K562 (cell line): Measurements from ENCODE around the gene ARMC9. TPM values are rescaled to one million over a fixed set of nuclear protein-coding genes. Genes with fewer than 3 reads are reported as not detected.
"Not testable (repeated sequence)": the region's sequence is repeated elsewhere in the genome, so short reads cannot be mapped to it uniquely, and the experiment has no call there.

ENCODE experiments used
- ATAC-seq: fragments of 200-7000 bp; cut with Tn5 transposase; 3 replicates; pipeline ENCODE4 v1.9.1; 2020; ENCODE audit warnings: moderate library complexity
- BruUV-seq: library from RNA; stranded (reverse); fragments of 400-500 nt; replicated peaks from 2 replicates; lab custom pipeline; 2021; lab: Mats Ljungman, UMichigan
- CTCF ChIA-PET: fragments of 300-600 bp; formaldehyde crosslinking; extraction: SDS; loops from one replicate; lab custom pipeline; 2021; ENCODE audit warnings: low intra/inter-chr PET ratio; lab: Yijun Ruan, JAX
- POLR2A ChIA-PET: fragments of 300-600, 350-650 bp; sonication (Branson Sonifier 250); formaldehyde crosslinking; extraction: SDS; loops from one replicate; lab custom pipeline; 2021; ENCODE audit warnings: antibody characterized with exemption, inconsistent platforms; lab: Yijun Ruan, JAX
- DNase-seq, 4 experiments: peaks; one replicate each; pipeline versions ENCODE4 v3.0.0 to v3.0.0-alpha.2; 2011 to 2018; ENCODE audit warnings: low spot score in 3 of 4, mixed read lengths in 3 of 4; ENCODE audit errors: extremely low read depth in 1 of 4
- FAIRE-seq: peaks from 2 replicates; lab custom pipeline; 2011; peaks lifted over from hg19 to GRCh38; lab: Jason Lieb, UNC
- H2AFZ ChIP-seq: 2 replicates; pipeline ENCODE4 v1.6.0; 2011; ENCODE audit warnings: low read depth, low read length, control low read depth, inconsistent platforms
- H3K27ac ChIP-seq: fragments of 200-600 bp; 3 replicates; pipeline ENCODE4 v1.8.0; 2011; ENCODE audit warnings: low read depth, mild to moderate bottlenecking, control low read depth, inconsistent platforms, low read length, moderate library complexity, mixed read lengths; ENCODE audit errors: extremely low read depth
- H3K27me3 ChIP-seq, 2 experiments: fragments of 300-600 bp in 1 of 2; 2 replicates in 1 of 2; 3 replicates in 1 of 2; pipeline versions ENCODE4 v1.6.0 to v1.8.0; 2011; ENCODE audit warnings: inconsistent platforms in 2 of 2, low read length in 2 of 2, mild to moderate bottlenecking in 1 of 2, mixed read lengths in 1 of 2, moderate library complexity in 1 of 2; ENCODE audit not compliant: control insufficient read depth in 2 of 2, insufficient read depth in 2 of 2
- H3K36me3 ChIP-seq: fragments of 300-600 bp; 3 replicates; pipeline ENCODE4 v1.8.0; 2011; ENCODE audit warnings: mild to moderate bottlenecking, low read length, inconsistent platforms; ENCODE audit not compliant: control insufficient read depth, insufficient read depth
- H3K4me1 ChIP-seq, 2 experiments: fragments of 200-600 bp in 1 of 2; replicated peaks in 1 of 2; 2 replicates in 1 of 2; 3 replicates in 1 of 2; pipeline versions ENCODE4 v1.5.1 to v1.8.0; 2011; ENCODE audit warnings: inconsistent platforms in 2 of 2, low read length in 2 of 2, mild to moderate bottlenecking in 1 of 2, mixed read lengths in 1 of 2, moderate library complexity in 1 of 2; ENCODE audit not compliant: control insufficient read depth in 2 of 2, insufficient read depth in 2 of 2
- H3K4me2 ChIP-seq: 2 replicates; pipeline ENCODE4 v1.6.1; 2011; ENCODE audit warnings: low read length, control low read depth, inconsistent platforms, mixed read lengths; ENCODE audit not compliant: insufficient read depth
- H3K4me3 ChIP-seq: fragments of 200-600 bp; sonication (generic), shearing (Covaris generic); 2 replicates; pipeline ENCODE4 v1.5.1; 2016; ENCODE audit warnings: control low read depth, inconsistent platforms
- H3K79me2 ChIP-seq: fragments of 200-600 bp; 3 replicates; pipeline ENCODE4 v1.8.0; 2011; ENCODE audit warnings: low read length, inconsistent platforms; ENCODE audit not compliant: control insufficient read depth, insufficient read depth
- H3K9ac ChIP-seq, 2 experiments: 2 replicates each; pipeline versions ENCODE4 v1.6.0 to v1.6.1; 2011; ENCODE audit warnings: low read depth in 2 of 2, low read length in 2 of 2, control low read depth in 1 of 2, inconsistent platforms in 1 of 2, mild to moderate bottlenecking in 1 of 2, mixed read lengths in 1 of 2; ENCODE audit not compliant: insufficient read depth in 1 of 2
- H3K9me1 ChIP-seq: one replicate; pipeline ENCODE4 v1.6.0; 2011; ENCODE audit warnings: inconsistent platforms, mild to moderate bottlenecking, low read length, moderate library complexity; ENCODE audit not compliant: control insufficient read depth, insufficient read depth
- H3K9me3 ChIP-seq: replicated peaks from 2 replicates; pipeline ENCODE4 v1.5.1; 2011; ENCODE audit warnings: low read depth, low read length, inconsistent platforms; ENCODE audit not compliant: control insufficient read depth, insufficient read depth
- H4K20me1 ChIP-seq: replicated peaks from 2 replicates; pipeline ENCODE4 v1.6.1; 2011; ENCODE audit warnings: low read length, inconsistent platforms, mixed read lengths; ENCODE audit not compliant: control insufficient read depth, insufficient read depth
- BRD4 ChIP-seq: fragments of 200-600 bp; sonication (generic); IDR thresholded peaks from 2 replicates; pipeline ENCODE4 v1.6.1; 2017; ENCODE audit warnings: inconsistent platforms
- E2F3 ChIP-seq: fragments of 250-450 bp; sonication (Bioruptor Pico); IDR thresholded peaks from 2 replicates; pipeline ENCODE4 v1.4.0; 2020; ENCODE audit warnings: mild to moderate bottlenecking
- GTF2E2 ChIP-seq: fragments of 200-800 bp; sonication (Bioruptor generic); IDR thresholded peaks from 2 replicates; pipeline ENCODE4 v1.6.1; 2016; ENCODE audit warnings: missing genetic modification characterization, missing compliant biosample characterization
- MEF2D ChIP-seq: conservative IDR thresholded peaks from 2 replicates; pipeline ENCODE4 v1.6.1; 2016; ENCODE audit warnings: low read depth, missing genetic modification characterization, missing compliant biosample characterization
- NFIC ChIP-seq: fragments of 450-650 bp; IDR thresholded peaks from 2 replicates; pipeline ENCODE4 v1.6.1; 2017; ENCODE audit warnings: mild to moderate bottlenecking, inconsistent platforms
- NFRKB ChIP-seq: fragments of 450-650 bp; IDR thresholded peaks from 2 replicates; pipeline ENCODE4 v1.6.1; 2016; ENCODE audit warnings: low read depth
- PHB2 ChIP-seq: fragments of 450-650 bp; IDR thresholded peaks from 2 replicates; pipeline ENCODE4 v1.6.1; 2017; ENCODE audit warnings: low read depth
- PML ChIP-seq: IDR thresholded peaks from 2 replicates; pipeline ENCODE4 v1.6.1; 2012; ENCODE audit warnings: low read length, inconsistent platforms
- POLR2A ChIP-seq: fragments of 450-650 bp; conservative IDR thresholded peaks from 2 replicates; pipeline ENCODE4 v1.6.1; 2016
- POLR2AphosphoS5 ChIP-seq: IDR thresholded peaks from 2 replicates; pipeline ENCODE4 v1.6.1; 2011; ENCODE audit warnings: mild to moderate bottlenecking, low read depth, low read length, moderate library complexity; ENCODE audit not compliant: control insufficient read depth, insufficient read depth
- RUNX1 ChIP-seq: sonication (generic); IDR thresholded peaks from 2 replicates; pipeline ENCODE4 v1.6.1; 2016; ENCODE audit warnings: antibody characterized with exemption, low read depth
- STAT5A ChIP-seq: IDR thresholded peaks from 2 replicates; pipeline ENCODE4 v1.6.1; 2012; ENCODE audit warnings: low read length, inconsistent platforms, borderline replicate concordance
- TAL1 ChIP-seq: fragments of 450-650 bp; IDR thresholded peaks from 2 replicates; pipeline ENCODE4 v1.6.1; 2016; ENCODE audit warnings: mild to moderate bottlenecking
- ZNF121 ChIP-seq: sonication (generic); formaldehyde crosslinking; conservative IDR thresholded peaks from 2 replicates; pipeline ENCODE4 v1.8.0; 2022; ENCODE audit warnings: missing genetic modification reagents
- ZNF133 ChIP-seq: fragments of 250-450 bp; sonication (Bioruptor Pico); IDR thresholded peaks from 2 replicates; pipeline ENCODE4 v1.4.0; 2020; ENCODE audit warnings: mild to moderate bottlenecking
- ZNF668 ChIP-seq: fragments of 250-450 bp; sonication (Bioruptor Pico); IDR thresholded peaks from 2 replicates; pipeline ENCODE4 v1.8.0; 2022; ENCODE audit warnings: mild to moderate bottlenecking, inconsistent platforms
- WGBS: fragments of 100-300 bp; shearing (Covaris generic); methylation state at CpG from one replicate; pipeline ENCODE4 v1.1.6; 2016; ENCODE audit warnings: low coverage, mixed read lengths; ENCODE audit not compliant: insufficient coverage; ENCODE audit errors: missing lambda C conversion rate; 5-methylcytosine and 5-hydroxymethylcytosine counted together
- in situ Hi-C: fragments of 300-500 bp; cut with MboI; formaldehyde crosslinking; loops from 4 replicates; pipeline ENCODE4 v1.15.0; 2018; ENCODE audit warnings: inconsistent platforms, mixed read lengths
- intact Hi-C: fragments of 100-400 bp; cut with micrococcal nuclease; formaldehyde crosslinking; loops from 2 replicates; pipeline ENCODE4 v1.14.2; 2022
- polyA plus RNA-seq, 8 experiments: library from polyadenylated mRNA; depleted of rRNA in 4 of 8; stranded (reverse) in 5 of 8; unstranded in 3 of 8; fragments of >200 nt; fragmentation: Nextera tagmentation in 2 of 8; fragmentation: Illumina TruSeq in 1 of 8; extraction: Ambion mirVana in 2 of 8; extraction: Trizol in 1 of 8; gene quantifications; 2 replicates each; pipeline versions ENCODE4 v1.2.1 to v1.2.3, GENCODE V29; 2011 to 2014; ENCODE audit warnings: inconsistent platforms in 1 of 8, missing spikeins in 1 of 8
- total RNA-seq, 7 experiments: library from RNA; depleted of rRNA in 6 of 7; stranded (reverse); fragments of >200 nt in 6 of 7; fragmentation: Illumina TruSeq in 2 of 7; extraction: Trizol in 2 of 7; gene quantifications; 2 replicates each; pipeline versions ENCODE4 v1.2.1 to v1.2.3, GENCODE V29; 2011 to 2021; ENCODE audit warnings: low replicate concordance in 1 of 7

ARMC9 gene
- total and polyA plus RNA-seq, 9 of the 15 experiments (the other 6 are each of a cell fraction or from before 2014, with no cell fraction given), result 0.36 to 2.3 (median 1.1) TPM

GRCh38 chr2:231348704-231349373 is 150.4 kb downstream of the ARMC9 start (continued):
- TF ChIP-seq TAL1, result no peak
- TF ChIP-seq RUNX1, result no peak
- TF ChIP-seq ZNF133 (CRISPR knock-in tag), result no peak
- TF ChIP-seq PML, result no peak; the same call in 1 of the 2 replicates
- TF ChIP-seq NFRKB, result no peak
- TF ChIP-seq MEF2D (tag), result peak; percentile 52; the same call in 1 of the 2 replicates
- no peak for TF ChIP-seq E2F3 (CRISPR knock-in tag)
- no peak for TF ChIP-seq BRD4
- no peak for TF ChIP-seq ZNF121 (CRISPR knock-in tag)
- peak; percentile 62 for TF ChIP-seq POLR2A
- peak; percentile 57; the same call in 1 of the 2 replicates for TF ChIP-seq GTF2E2 (tag)
- TF ChIP-seq ZNF668 (CRISPR knock-in tag), result no peak
- TF ChIP-seq POLR2AphosphoS5, result peak; percentile 49; the same call in 1 of the 2 replicates
- no peak for TF ChIP-seq NFIC
- TF ChIP-seq PHB2, result no peak
- no peak for TF ChIP-seq STAT5A

- in situ Hi-C loops, H3K4me2 ChIP-seq, H3K27me3 ChIP-seq, H3K9ac ChIP-seq, H3K27ac ChIP-seq, H3K79me2 ChIP-seq, H3K36me3 ChIP-seq, ATAC-seq, H2AFZ ChIP-seq, H3K4me1 ChIP-seq, intact Hi-C loops, DNase-seq, CTCF ChIA-PET, H3K4me3 ChIP-seq, H3K9me1 ChIP-seq, H3K9me3 ChIP-seq, H4K20me1 ChIP-seq, BruUV-seq, FAIRE-seq: not testable (repeated sequence)
- POLR2A ChIA-PET, result interaction anchor here (0.9 kb wide), 1 partner anchor 14 kb away, joined by 3 read pairs; no protein-coding TSS in a partner anchor
- WGBS, result 21% methylated on average over 6 of the region's 10 CpGs
Observed at GRCh38 chr2:231349374-231349735, 150.9 kb downstream of the ARMC9 start.
